Glomerular visceral epithelial cell (primary cell): ENCODE results near the gene CKAP4.

Experiments
- DNase-seq: peaks from one replicate; pipeline ENCODE4 v3.0.0-alpha.2; 2016; ENCODE audit errors: extremely low spot score

CKAP4 gene

GRCh38 chr12:106239951-106240335 lies 7.9 kb downstream of the CKAP4 start:
- no peak for DNase-seq

GRCh38 chr12:106239241-106239950 lies 8.4 kb downstream of the CKAP4 start:
- DNase-seq, result no peak

- no peak for DNase-seq
These were observed 9.7 kb downstream of the CKAP4 start for GRCh38 chr12:106238146-106238545.

- no peak for DNase-seq
These were observed 12.1 kb downstream of the CKAP4 start for GRCh38 chr12:106235770-106236169.

GRCh38 chr12:106234449-106234848 lies 13.4 kb downstream of the CKAP4 start:
- no peak for DNase-seq

GRCh38 chr12:106233011-106233410 lies 14.8 kb downstream of the CKAP4 start:
- DNase-seq, result no peak

GRCh38 chr12:106229036-106229591 lies 18.7 kb downstream of the CKAP4 start:
- DNase-seq, result no peak

GRCh38 chr12:106228320-106228710 lies 19.5 kb downstream of the CKAP4 start:
- DNase-seq, result no peak

- DNase-seq, result no peak
These were observed 20.0 kb downstream of the CKAP4 start for GRCh38 chr12:106227641-106228319.

GRCh38 chr12:106226884-106227640 lies 20.8 kb downstream of the CKAP4 start:
- DNase-seq, result peak; percentile 57

- DNase-seq, result no peak
These were observed 23.5 kb downstream of the CKAP4 start for GRCh38 chr12:106224355-106224706.

GRCh38 chr12:106223485-106224354 lies 24.1 kb downstream of the CKAP4 start:
- DNase-seq, result peak; percentile 70

GRCh38 chr12:106220536-106220935 lies 27.3 kb downstream of the CKAP4 start:
- DNase-seq, result no peak

GRCh38 chr12:106219043-106219442 lies 28.8 kb downstream of the CKAP4 start:
- DNase-seq, result no peak

- no peak for DNase-seq
These were observed 30.1 kb downstream of the CKAP4 start for GRCh38 chr12:106217706-106218105.

GRCh38 chr12:106214571-106214970 lies 33.2 kb downstream of the CKAP4 start:
- DNase-seq, result no peak

- no peak for DNase-seq
These were observed 34.2 kb downstream of the CKAP4 start for GRCh38 chr12:106213662-106214061.

GRCh38 chr12:106211973-106212372 lies 35.8 kb downstream of the CKAP4 start:
- DNase-seq, result no peak

- peak; percentile 32 for DNase-seq
These were observed 42.4 kb downstream of the CKAP4 start for GRCh38 chr12:106205208-106206069.

GRCh38 chr12:106204312-106204711 lies 43.5 kb downstream of the CKAP4 start:
- DNase-seq, result no peak
